GM12872 (cell line): ENCODE data around the gene ARHGAP20.

Experiments used
- CTCF ChIP-seq: IDR thresholded peaks from 3 replicates; pipeline ENCODE4 v1.5.1; 2011; ENCODE audit warnings: low read depth, mild to moderate bottlenecking, low read length, moderate library complexity; ENCODE audit not compliant: insufficient read depth

Gene ARHGAP20

GRCh38 chr11:110713449-110713776 is 1.2 kb upstream of the ARHGAP20 start:
- TF ChIP-seq CTCF: no peak

- TF ChIP-seq CTCF: no peak
Observed at GRCh38 chr11:110712659-110713448, 617 bp upstream of the ARHGAP20 start.

- no peak for TF ChIP-seq CTCF
Observed at GRCh38 chr11:110711448-110711775, 825 bp downstream of the ARHGAP20 start.

GRCh38 chr11:110710628-110711381 is 1.4 kb downstream of the ARHGAP20 start:
- no peak for TF ChIP-seq CTCF

GRCh38 chr11:110704210-110704864 is 7.9 kb downstream of the ARHGAP20 start:
- no peak for TF ChIP-seq CTCF

GRCh38 chr11:110691926-110692325 is 20.3 kb downstream of the ARHGAP20 start:
- no peak for TF ChIP-seq CTCF

GRCh38 chr11:110689306-110689705 is 22.9 kb downstream of the ARHGAP20 start:
- no peak for TF ChIP-seq CTCF
